IPS-20b (cell line): Measurements from ENCODE around the gene DAPL1.
"Not testable (repeated sequence)": the region's sequence is repeated elsewhere in the genome, so short reads cannot be mapped to it uniquely, and the experiment has no call there.

Experiments
- H3K27ac ChIP-seq: one replicate; pipeline ENCODE4 v1.5.1; 2013; ENCODE audit warnings: low read length
- H3K27me3 ChIP-seq: 2 replicates; pipeline ENCODE4 v1.6.1; 2013; ENCODE audit warnings: mild to moderate bottlenecking, low read length, inconsistent platforms; ENCODE audit not compliant: insufficient read depth
- H3K36me3 ChIP-seq: 2 replicates; pipeline ENCODE4 v1.6.1; 2013; ENCODE audit warnings: low read depth, mild to moderate bottlenecking, inconsistent platforms, low read length, moderate library complexity; ENCODE audit not compliant: insufficient read depth
- H3K4me1 ChIP-seq: 2 replicates; pipeline ENCODE4 v1.6.1; 2013; ENCODE audit warnings: mild to moderate bottlenecking, control low read depth, inconsistent platforms, low read length, moderate library complexity; ENCODE audit not compliant: insufficient read depth
- H3K4me3 ChIP-seq: 2 replicates; pipeline ENCODE4 v1.5.1; 2013; ENCODE audit warnings: mild to moderate bottlenecking, low read length, inconsistent platforms
- H3K9ac ChIP-seq: 2 replicates; pipeline ENCODE4 v1.6.1; 2013; ENCODE audit warnings: low read depth, mild to moderate bottlenecking, inconsistent platforms, low read length, moderate library complexity
- H3K9me3 ChIP-seq: 2 replicates; pipeline ENCODE4 v1.6.1; 2013; ENCODE audit warnings: mild to moderate bottlenecking, low read depth, low read length, inconsistent platforms; ENCODE audit not compliant: insufficient read depth

The DAPL1 gene

GRCh38 chr2:158828378-158829164 lies 33.5 kb downstream of the DAPL1 start:
- Histone ChIP-seq H3K27ac (no peak overlapping the region), H3K9me3 (no peaks in the 10 kb centered on the region), H3K4me3 (no peak overlapping the region), H3K4me1 (peaks cover 4% of the 10 kb centered on the region; the same call in 1 of the 2 replicates), H3K9ac (no peak overlapping the region), H3K27me3 (no peaks in the 10 kb centered on the region), H3K36me3 (no peaks in the 10 kb centered on the region)

GRCh38 chr2:158829167-158829566 lies 34.0 kb downstream of the DAPL1 start:
- H3K36me3 ChIP-seq: no peaks in the 10 kb centered on the region
- H3K27me3 ChIP-seq: no peaks in the 10 kb centered on the region
- no peak overlapping the region for H3K27ac ChIP-seq
- H3K4me1 ChIP-seq: peaks cover 4% of the 10 kb centered on the region; the same call in 1 of the 2 replicates
- no peaks in the 10 kb centered on the region for H3K9me3 ChIP-seq
- no peak overlapping the region for H3K4me3 ChIP-seq
- no peak overlapping the region for H3K9ac ChIP-seq

- H3K9ac ChIP-seq: no peak overlapping the region
- no peaks in the 10 kb centered on the region for H3K36me3 ChIP-seq
- H3K4me1 ChIP-seq: peaks cover 4% of the 10 kb centered on the region; the same call in 1 of the 2 replicates
- H3K27me3 ChIP-seq: no peaks in the 10 kb centered on the region
- no peak overlapping the region for H3K27ac ChIP-seq
- no peak overlapping the region for H3K4me3 ChIP-seq
- no peaks in the 10 kb centered on the region for H3K9me3 ChIP-seq
Observed at GRCh38 chr2:158830201-158830600, 35.1 kb downstream of the DAPL1 start.

- H3K36me3 ChIP-seq: no peaks in the 10 kb centered on the region
- H3K4me1 ChIP-seq: no peaks in the 10 kb centered on the region
- H3K27me3 ChIP-seq: no peaks in the 10 kb centered on the region
- H3K9ac ChIP-seq: no peak overlapping the region
- H3K9me3 ChIP-seq: no peaks in the 10 kb centered on the region
- no peak overlapping the region for H3K4me3 ChIP-seq
- no peak overlapping the region for H3K27ac ChIP-seq
Observed at GRCh38 chr2:158835431-158835830, 40.3 kb downstream of the DAPL1 start.

- H3K9me3 ChIP-seq: no peaks in the 10 kb centered on the region
Observed at GRCh38 chr2:158837645-158838044, 42.5 kb downstream of the DAPL1 start.

GRCh38 chr2:158841850-158842249 lies 46.7 kb downstream of the DAPL1 start:
- Histone ChIP-seq H3K4me3 (no peak overlapping the region), H3K27me3 (no peaks in the 10 kb centered on the region), H3K9ac (no peak overlapping the region), H3K9me3 (no peaks in the 10 kb centered on the region), H3K4me1 (peaks cover 12% of the 10 kb centered on the region; the same call in 1 of the 2 replicates), H3K36me3 (no peaks in the 10 kb centered on the region), H3K27ac (no peak overlapping the region)

More at GRCh38 chr2:158837645-158838044, 42.5 kb downstream of the DAPL1 start:
- H3K9ac ChIP-seq: no peak overlapping the region
- no peak overlapping the region for H3K4me3 ChIP-seq
- no peaks in the 10 kb centered on the region for H3K4me1 ChIP-seq
- no peak overlapping the region for H3K27ac ChIP-seq
- H3K36me3 ChIP-seq: no peaks in the 10 kb centered on the region
- H3K27me3 ChIP-seq: no peaks in the 10 kb centered on the region

GRCh38 chr2:158845444-158845843 lies 50.3 kb downstream of the DAPL1 start:
- no peak overlapping the region for H3K4me3 ChIP-seq

GRCh38 chr2:158845859-158846258 lies 50.7 kb downstream of the DAPL1 start:
- Histone ChIP-seq H3K4me3 (no peak overlapping the region; the same call in 1 of the 2 replicates), H3K9ac (no peak overlapping the region), H3K4me1 (peaks cover 12% of the 10 kb centered on the region; the same call in 1 of the 2 replicates), H3K36me3 (no peaks in the 10 kb centered on the region), H3K9me3 (no peaks in the 10 kb centered on the region), H3K27me3 (no peaks in the 10 kb centered on the region), H3K27ac (no peak overlapping the region)

More at GRCh38 chr2:158845444-158845843, 50.3 kb downstream of the DAPL1 start:
- no peaks in the 10 kb centered on the region for H3K27me3 ChIP-seq
- no peak overlapping the region for H3K27ac ChIP-seq
- H3K9me3 ChIP-seq: no peaks in the 10 kb centered on the region
- peaks cover 12% of the 10 kb centered on the region; the same call in 1 of the 2 replicates for H3K4me1 ChIP-seq
- no peak overlapping the region for H3K9ac ChIP-seq
- H3K36me3 ChIP-seq: no peaks in the 10 kb centered on the region

- H3K9me3 ChIP-seq, H3K9ac ChIP-seq, H3K36me3 ChIP-seq, H3K4me3 ChIP-seq, H3K27me3 ChIP-seq, H3K27ac ChIP-seq: not testable (repeated sequence)
- H3K4me1 ChIP-seq: peaks cover 12% of the 10 kb centered on the region; the same call in 1 of the 2 replicates
Observed at GRCh38 chr2:158847526-158847925, 52.4 kb downstream of the DAPL1 start.

GRCh38 chr2:158848031-158848970 lies 53.2 kb downstream of the DAPL1 start:
- H3K27ac ChIP-seq, H3K9ac ChIP-seq, H3K4me3 ChIP-seq, H3K9me3 ChIP-seq, H3K27me3 ChIP-seq, H3K36me3 ChIP-seq: not testable (repeated sequence)
- peaks cover 12% of the 10 kb centered on the region; the same call in 1 of the 2 replicates for H3K4me1 ChIP-seq

- not testable (repeated sequence) for H3K36me3 ChIP-seq, H3K27ac ChIP-seq, H3K9me3 ChIP-seq, H3K4me3 ChIP-seq, H3K4me1 ChIP-seq, H3K27me3 ChIP-seq, H3K9ac ChIP-seq
Observed at GRCh38 chr2:158860179-158860578, 65.1 kb downstream of the DAPL1 start.
